Liver (tissue), 9 donors: ENCODE data around the gene KCNJ1. TPM values are rescaled to one million over a fixed set of nuclear protein-coding genes. Genes with fewer than 3 reads are reported as not detected.

ENCODE experiments used
- DNase-seq: peaks from one replicate; pipeline ENCODE4 v3.0.0-alpha.2; 2017; ENCODE audit warnings: low spot score
- H3K27ac ChIP-seq, 2 donors: one replicate each; pipeline ENCODE4 v1.7.0; 2013; ENCODE audit warnings: inconsistent platforms in 2 of 2, low read length in 2 of 2, control low read depth in 1 of 2, low read depth in 1 of 2, mild to moderate bottlenecking in 1 of 2
- H3K27me3 ChIP-seq, 4 donors: one replicate each; pipeline versions ENCODE4 v1.6.1 to v1.7.0; 2013; ENCODE audit warnings: low read length in 3 of 4, inconsistent platforms in 1 of 4, mild to moderate bottlenecking in 1 of 4, moderate library complexity in 1 of 4; ENCODE audit not compliant: control insufficient read depth in 4 of 4, insufficient read depth in 4 of 4
- H3K36me3 ChIP-seq, 4 donors: one replicate each; pipeline versions ENCODE4 v1.6.1 to v1.7.0; 2013; ENCODE audit warnings: low read length in 3 of 4, mild to moderate bottlenecking in 3 of 4, low read depth in 1 of 4, moderate library complexity in 1 of 4; ENCODE audit not compliant: control insufficient read depth in 4 of 4, insufficient read depth in 3 of 4
- H3K4me1 ChIP-seq, 4 donors: one replicate each; pipeline versions ENCODE4 v1.6.1 to v1.7.0; 2013; ENCODE audit warnings: low read length in 3 of 4, mild to moderate bottlenecking in 3 of 4, moderate library complexity in 1 of 4; ENCODE audit not compliant: control insufficient read depth in 4 of 4, insufficient read depth in 4 of 4
- H3K4me3 ChIP-seq, 3 donors: one replicate each; pipeline versions ENCODE4 v1.6.1 to v1.7.0; 2013; ENCODE audit warnings: low read length in 3 of 3, control low read depth in 1 of 3, low read depth in 1 of 3, mild to moderate bottlenecking in 1 of 3
- H3K9ac ChIP-seq, 2 donors: one replicate each; pipeline ENCODE4 v1.7.0; 2013; ENCODE audit warnings: low read length in 2 of 2, mild to moderate bottlenecking in 2 of 2, moderate library complexity in 2 of 2, control low read depth in 1 of 2, low read depth in 1 of 2
- H3K9me3 ChIP-seq, 4 donors: one replicate each; pipeline versions ENCODE4 v1.6.1 to v1.7.0; 2013; ENCODE audit warnings: low read length in 3 of 4; ENCODE audit not compliant: control insufficient read depth in 4 of 4
- EGR1 ChIP-seq, 2 donors: IDR thresholded peaks; 2 replicates each; pipeline ENCODE4 v1.6.1; 2016 to 2018; ENCODE audit warnings: antibody characterized with exemption in 2 of 2, low read depth in 2 of 2
- FOXA1 ChIP-seq: IDR thresholded peaks from 2 replicates; pipeline ENCODE4 v1.6.1; 2016; ENCODE audit warnings: antibody characterized with exemption
- FOXA2 ChIP-seq: IDR thresholded peaks from 2 replicates; pipeline ENCODE4 v1.6.1; 2016; ENCODE audit warnings: antibody characterized with exemption
- GABPA ChIP-seq, 2 donors: IDR thresholded peaks in 1 of 2; conservative IDR thresholded peaks in 1 of 2; 2 replicates each; pipeline ENCODE4 v1.6.1; 2016; ENCODE audit warnings: antibody characterized with exemption in 2 of 2, mild to moderate bottlenecking in 1 of 2, moderate library complexity in 1 of 2
- HNF4A ChIP-seq, 2 donors: conservative IDR thresholded peaks; 2 replicates each; pipeline ENCODE4 v1.6.1; 2016; ENCODE audit warnings: antibody characterized with exemption in 2 of 2, mild to moderate bottlenecking in 2 of 2
- HNF4G ChIP-seq: IDR thresholded peaks from 2 replicates; pipeline ENCODE4 v1.6.1; 2016; ENCODE audit warnings: antibody characterized with exemption
- JUND ChIP-seq, 2 donors: IDR thresholded peaks; 2 replicates each; pipeline ENCODE4 v1.6.1; 2016; ENCODE audit warnings: antibody characterized with exemption in 2 of 2
- NR2F2 ChIP-seq: IDR thresholded peaks from 2 replicates; pipeline ENCODE4 v1.6.1; 2016; ENCODE audit warnings: antibody characterized with exemption
- RAD21 ChIP-seq, 2 donors: IDR thresholded peaks; 2 replicates each; pipeline ENCODE4 v1.6.1; 2016; ENCODE audit warnings: antibody characterized with exemption in 2 of 2, mild to moderate bottlenecking in 2 of 2
- RXRA ChIP-seq, 2 donors: IDR thresholded peaks; 2 replicates each; pipeline ENCODE4 v1.6.1; 2017 to 2018; ENCODE audit warnings: antibody characterized with exemption in 2 of 2, mild to moderate bottlenecking in 1 of 2
- SP1 ChIP-seq: IDR thresholded peaks from 2 replicates; pipeline ENCODE4 v1.6.1; 2018; ENCODE audit warnings: antibody characterized with exemption, mild to moderate bottlenecking
- TAF1 ChIP-seq: conservative IDR thresholded peaks from 2 replicates; pipeline ENCODE4 v1.6.1; 2016; ENCODE audit warnings: antibody characterized with exemption, mild to moderate bottlenecking
- YY1 ChIP-seq: IDR thresholded peaks from 2 replicates; pipeline ENCODE4 v1.6.1; 2016; ENCODE audit warnings: antibody characterized with exemption, mild to moderate bottlenecking
- WGBS: extraction: QIAGEN DNeasy Blood & Tissue Kit; methylation state at CpG from one replicate; pipeline ENCODE4 v1.1.7; 2013; 5-methylcytosine and 5-hydroxymethylcytosine counted together
- polyA plus RNA-seq, 2 donors: library from polyadenylated mRNA; stranded (reverse) in 1 of 2; unstranded in 1 of 2; fragments of 200-250 nt in 1 of 2; fragments of >200 nt in 1 of 2; fragmentation: Nextera tagmentation in 1 of 2; extraction: Ambion mirVana in 1 of 2; gene quantifications; one replicate each; pipeline versions ENCODE4 v1.2.1 to v1.2.3, GENCODE V29; 2013 to 2015
- total RNA-seq, 2 donors: library from RNA; depleted of rRNA; stranded (reverse); fragments of >200 nt; gene quantifications; one replicate each; pipeline ENCODE4 v1.2.3, GENCODE V29; 2014
- TF ChIP-seq, protein P1 (sequence below): IDR thresholded peaks from 2 replicates; pipeline ENCODE4 v1.6.1; 2016; ENCODE audit warnings: antibody characterized with exemption
- TF ChIP-seq, protein P2 (sequence below): IDR thresholded peaks from 2 replicates; pipeline ENCODE4 v1.6.1; 2016; ENCODE audit warnings: antibody characterized with exemption
- TF ChIP-seq, protein P3 (sequence below): fragments of 150-350 bp; IDR thresholded peaks from 2 replicates; pipeline ENCODE4 v1.5.1; 2017; ENCODE audit warnings: improper control_type of control experiment, low read depth, low read length; ENCODE audit not compliant: missing input control
- TF ChIP-seq, protein P4 (sequence below): IDR thresholded peaks from 2 replicates; pipeline ENCODE4 v1.6.1; 2016; ENCODE audit warnings: antibody characterized with exemption, mild to moderate bottlenecking
- TF ChIP-seq, protein P5 (sequence below): IDR thresholded peaks from 2 replicates; pipeline ENCODE4 v1.6.1; 2016; ENCODE audit warnings: antibody characterized with exemption
- donor health status: healthy.
- donor health status: healthy.
- donor health status: healthy.
- donor health status: healthy.
- donor health status: healthy.

The KCNJ1 gene
- total and polyA plus RNA-seq, 4 donors, result 0.14 to 0.23 TPM; not detected in 2

DNA sequence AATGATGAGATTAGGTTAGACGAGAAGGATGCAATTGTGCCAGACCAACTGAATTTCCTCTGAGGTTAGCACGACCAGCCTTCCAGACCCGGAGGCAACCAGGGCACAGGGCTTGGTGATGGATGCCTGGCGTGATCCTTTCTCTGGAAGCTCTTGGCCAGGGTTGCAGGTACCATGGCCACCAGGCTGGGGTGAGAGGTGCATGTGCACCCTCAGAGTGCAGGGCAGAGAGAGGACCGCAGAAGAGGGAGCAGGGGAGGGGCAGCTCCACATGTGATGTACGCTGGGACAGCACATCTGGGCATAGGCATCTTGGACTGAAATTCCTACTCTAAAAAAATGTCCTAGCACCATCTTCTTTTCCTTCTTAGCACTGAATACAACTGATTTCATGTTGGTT, 10.9 kb downstream of the KCNJ1 start:
- no peak for DNase-seq
- H3K27me3 ChIP-seq, result no peaks in the 10 kb centered on the region
- no peak overlapping the region for H3K27ac ChIP-seq
- WGBS, result 93% methylated on average over 6 of the region's 6 CpGs
- H3K9ac ChIP-seq, result no peak overlapping the region
- H3K4me3 ChIP-seq, result no peak overlapping the region
- no peaks in the 10 kb centered on the region for H3K36me3 ChIP-seq
- peaks cover 5 to 17% (median 8%) of the 10 kb centered on the region in 4 donors for H3K4me1 ChIP-seq
- no peaks in the 10 kb centered on the region for H3K9me3 ChIP-seq
- TF ChIP-seq YY1, result no peak
- TF ChIP-seq SP1, result no peak
- TF ChIP-seq HNF4A (conservative IDR thresholded peaks at IDR 0.05), result no peak
- TF ChIP-seq FOXA2, result no peak
- TF ChIP-seq, protein P1, sequence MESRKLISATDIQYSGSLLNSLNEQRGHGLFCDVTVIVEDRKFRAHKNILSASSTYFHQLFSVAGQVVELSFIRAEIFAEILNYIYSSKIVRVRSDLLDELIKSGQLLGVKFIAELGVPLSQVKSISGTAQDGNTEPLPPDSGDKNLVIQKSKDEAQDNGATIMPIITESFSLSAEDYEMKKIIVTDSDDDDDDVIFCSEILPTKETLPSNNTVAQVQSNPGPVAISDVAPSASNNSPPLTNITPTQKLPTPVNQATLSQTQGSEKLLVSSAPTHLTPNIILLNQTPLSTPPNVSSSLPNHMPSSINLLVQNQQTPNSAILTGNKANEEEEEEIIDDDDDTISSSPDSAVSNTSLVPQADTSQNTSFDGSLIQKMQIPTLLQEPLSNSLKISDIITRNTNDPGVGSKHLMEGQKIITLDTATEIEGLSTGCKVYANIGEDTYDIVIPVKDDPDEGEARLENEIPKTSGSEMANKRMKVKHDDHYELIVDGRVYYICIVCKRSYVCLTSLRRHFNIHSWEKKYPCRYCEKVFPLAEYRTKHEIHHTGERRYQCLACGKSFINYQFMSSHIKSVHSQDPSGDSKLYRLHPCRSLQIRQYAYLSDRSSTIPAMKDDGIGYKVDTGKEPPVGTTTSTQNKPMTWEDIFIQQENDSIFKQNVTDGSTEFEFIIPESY, result no peak
- no peak for TF ChIP-seq HNF4G
- TF ChIP-seq, protein P2, sequence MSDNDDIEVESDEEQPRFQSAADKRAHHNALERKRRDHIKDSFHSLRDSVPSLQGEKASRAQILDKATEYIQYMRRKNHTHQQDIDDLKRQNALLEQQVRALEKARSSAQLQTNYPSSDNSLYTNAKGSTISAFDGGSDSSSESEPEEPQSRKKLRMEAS, result no peak
- no peak for TF ChIP-seq FOXA1
- no peak for TF ChIP-seq GABPA (IDR thresholded peaks at IDR 0.05 in 1 of 2, conservative IDR thresholded peaks at IDR 0.05 in 1 of 2)
- TF ChIP-seq JUND (IDR thresholded peaks at IDR 0.05), result no peak

DNA sequence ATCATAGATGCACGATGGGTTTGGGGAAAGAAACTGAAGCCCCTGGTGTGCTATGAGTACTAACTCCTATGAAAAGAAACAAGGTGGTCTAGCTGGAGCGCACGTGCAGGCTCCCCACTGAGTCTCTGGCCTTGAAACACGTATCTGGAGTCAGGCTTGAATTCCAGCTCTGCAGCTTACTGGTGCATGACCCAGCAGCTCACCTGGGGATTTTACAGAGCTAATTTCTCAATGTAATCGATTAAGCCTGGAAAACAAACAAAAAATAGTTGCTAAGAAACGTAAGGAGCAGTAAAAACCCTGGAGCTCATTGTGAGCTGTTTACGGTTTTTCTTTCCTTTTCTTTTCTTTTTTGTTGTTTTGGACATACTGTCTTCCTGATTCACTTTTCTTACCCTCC, 12.3 kb downstream of the KCNJ1 start:
- Histone ChIP-seq H3K4me3 (no peak overlapping the region), H3K4me1 (peaks cover 5 to 12% (median 8%) of the 10 kb centered on the region in 4 donors), H3K36me3 (no peaks in the 10 kb centered on the region), H3K27ac (no peak overlapping the region), H3K9me3 (no peaks in the 10 kb centered on the region), H3K9ac (no peak overlapping the region), H3K27me3 (no peaks in the 10 kb centered on the region)
- TF ChIP-seq HNF4A (conservative IDR thresholded peaks at IDR 0.05) (no peak), FOXA1 (no peak), YY1 (no peak), JUND (IDR thresholded peaks at IDR 0.05) (no peak), GABPA (IDR thresholded peaks at IDR 0.05 in 1 of 2, conservative IDR thresholded peaks at IDR 0.05 in 1 of 2) (no peak), NR2F2 (no peak), RXRA (IDR thresholded peaks at IDR 0.05) (no peak), HNF4G (no peak), SP1 (no peak), RAD21 (IDR thresholded peaks at IDR 0.05) (no peak), TAF1 (no peak), FOXA2 (no peak), EGR1 (IDR thresholded peaks at IDR 0.05; ENCODE audit: low read depth in 2 of 2) (no peak)
- TF ChIP-seq, protein P2, result no peak
- TF ChIP-seq, protein P1, result no peak
- TF ChIP-seq, protein P3, sequence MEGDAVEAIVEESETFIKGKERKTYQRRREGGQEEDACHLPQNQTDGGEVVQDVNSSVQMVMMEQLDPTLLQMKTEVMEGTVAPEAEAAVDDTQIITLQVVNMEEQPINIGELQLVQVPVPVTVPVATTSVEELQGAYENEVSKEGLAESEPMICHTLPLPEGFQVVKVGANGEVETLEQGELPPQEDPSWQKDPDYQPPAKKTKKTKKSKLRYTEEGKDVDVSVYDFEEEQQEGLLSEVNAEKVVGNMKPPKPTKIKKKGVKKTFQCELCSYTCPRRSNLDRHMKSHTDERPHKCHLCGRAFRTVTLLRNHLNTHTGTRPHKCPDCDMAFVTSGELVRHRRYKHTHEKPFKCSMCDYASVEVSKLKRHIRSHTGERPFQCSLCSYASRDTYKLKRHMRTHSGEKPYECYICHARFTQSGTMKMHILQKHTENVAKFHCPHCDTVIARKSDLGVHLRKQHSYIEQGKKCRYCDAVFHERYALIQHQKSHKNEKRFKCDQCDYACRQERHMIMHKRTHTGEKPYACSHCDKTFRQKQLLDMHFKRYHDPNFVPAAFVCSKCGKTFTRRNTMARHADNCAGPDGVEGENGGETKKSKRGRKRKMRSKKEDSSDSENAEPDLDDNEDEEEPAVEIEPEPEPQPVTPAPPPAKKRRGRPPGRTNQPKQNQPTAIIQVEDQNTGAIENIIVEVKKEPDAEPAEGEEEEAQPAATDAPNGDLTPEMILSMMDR, result no peak
- TF ChIP-seq, protein P4, sequence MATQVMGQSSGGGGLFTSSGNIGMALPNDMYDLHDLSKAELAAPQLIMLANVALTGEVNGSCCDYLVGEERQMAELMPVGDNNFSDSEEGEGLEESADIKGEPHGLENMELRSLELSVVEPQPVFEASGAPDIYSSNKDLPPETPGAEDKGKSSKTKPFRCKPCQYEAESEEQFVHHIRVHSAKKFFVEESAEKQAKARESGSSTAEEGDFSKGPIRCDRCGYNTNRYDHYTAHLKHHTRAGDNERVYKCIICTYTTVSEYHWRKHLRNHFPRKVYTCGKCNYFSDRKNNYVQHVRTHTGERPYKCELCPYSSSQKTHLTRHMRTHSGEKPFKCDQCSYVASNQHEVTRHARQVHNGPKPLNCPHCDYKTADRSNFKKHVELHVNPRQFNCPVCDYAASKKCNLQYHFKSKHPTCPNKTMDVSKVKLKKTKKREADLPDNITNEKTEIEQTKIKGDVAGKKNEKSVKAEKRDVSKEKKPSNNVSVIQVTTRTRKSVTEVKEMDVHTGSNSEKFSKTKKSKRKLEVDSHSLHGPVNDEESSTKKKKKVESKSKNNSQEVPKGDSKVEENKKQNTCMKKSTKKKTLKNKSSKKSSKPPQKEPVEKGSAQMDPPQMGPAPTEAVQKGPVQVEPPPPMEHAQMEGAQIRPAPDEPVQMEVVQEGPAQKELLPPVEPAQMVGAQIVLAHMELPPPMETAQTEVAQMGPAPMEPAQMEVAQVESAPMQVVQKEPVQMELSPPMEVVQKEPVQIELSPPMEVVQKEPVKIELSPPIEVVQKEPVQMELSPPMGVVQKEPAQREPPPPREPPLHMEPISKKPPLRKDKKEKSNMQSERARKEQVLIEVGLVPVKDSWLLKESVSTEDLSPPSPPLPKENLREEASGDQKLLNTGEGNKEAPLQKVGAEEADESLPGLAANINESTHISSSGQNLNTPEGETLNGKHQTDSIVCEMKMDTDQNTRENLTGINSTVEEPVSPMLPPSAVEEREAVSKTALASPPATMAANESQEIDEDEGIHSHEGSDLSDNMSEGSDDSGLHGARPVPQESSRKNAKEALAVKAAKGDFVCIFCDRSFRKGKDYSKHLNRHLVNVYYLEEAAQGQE, result no peak
- TF ChIP-seq, protein P5, sequence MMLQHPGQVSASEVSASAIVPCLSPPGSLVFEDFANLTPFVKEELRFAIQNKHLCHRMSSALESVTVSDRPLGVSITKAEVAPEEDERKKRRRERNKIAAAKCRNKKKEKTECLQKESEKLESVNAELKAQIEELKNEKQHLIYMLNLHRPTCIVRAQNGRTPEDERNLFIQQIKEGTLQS, result no peak
- 66% methylated on average over 7 of the region's 7 CpGs for WGBS
- no peak for DNase-seq
